IPS-18a (cell line): ENCODE measurements around the gene COL15A1.
"Not testable (repeated sequence)": the region's sequence is repeated elsewhere in the genome, so short reads cannot be mapped to it uniquely, and the experiment has no call there.

Source experiments
- H3K27ac ChIP-seq: one replicate; pipeline ENCODE4 v1.5.1; 2013; ENCODE audit warnings: low read length
- H3K27me3 ChIP-seq: one replicate; pipeline ENCODE4 v1.6.1; 2013; ENCODE audit warnings: mild to moderate bottlenecking, low read length; ENCODE audit not compliant: control insufficient read depth, insufficient read depth
- H3K36me3 ChIP-seq: one replicate; pipeline ENCODE4 v1.6.1; 2013; ENCODE audit warnings: low read depth, low read length; ENCODE audit not compliant: control insufficient read depth
- H3K4me1 ChIP-seq: one replicate; pipeline ENCODE4 v1.6.1; 2013; ENCODE audit warnings: low read depth, low read length; ENCODE audit not compliant: control insufficient read depth
- H3K4me3 ChIP-seq: one replicate; pipeline ENCODE4 v1.5.1; 2013; ENCODE audit warnings: low read length
- H3K9ac ChIP-seq: one replicate; pipeline ENCODE4 v1.6.1; 2013; ENCODE audit warnings: mild to moderate bottlenecking, low read length, moderate library complexity
- H3K9me3 ChIP-seq: one replicate; pipeline ENCODE4 v1.6.1; 2013; ENCODE audit warnings: low read depth, low read length; ENCODE audit not compliant: control insufficient read depth

COL15A1 gene

GRCh38 chr9:99008203-99008602 lies 64.5 kb downstream of the COL15A1 start:
- Histone ChIP-seq H3K9me3 (peaks cover 32% of the 10 kb centered on the region), H3K36me3 (no peaks in the 10 kb centered on the region), H3K9ac (no peak overlapping the region), H3K27me3 (no peaks in the 10 kb centered on the region), H3K4me3 (no peak overlapping the region), H3K27ac (no peak overlapping the region), H3K4me1 (no peaks in the 10 kb centered on the region)

GRCh38 chr9:99010393-99010792 lies 66.7 kb downstream of the COL15A1 start:
- peaks cover 32% of the 10 kb centered on the region for H3K9me3 ChIP-seq
- not testable (repeated sequence) for H3K27me3 ChIP-seq

DNA sequence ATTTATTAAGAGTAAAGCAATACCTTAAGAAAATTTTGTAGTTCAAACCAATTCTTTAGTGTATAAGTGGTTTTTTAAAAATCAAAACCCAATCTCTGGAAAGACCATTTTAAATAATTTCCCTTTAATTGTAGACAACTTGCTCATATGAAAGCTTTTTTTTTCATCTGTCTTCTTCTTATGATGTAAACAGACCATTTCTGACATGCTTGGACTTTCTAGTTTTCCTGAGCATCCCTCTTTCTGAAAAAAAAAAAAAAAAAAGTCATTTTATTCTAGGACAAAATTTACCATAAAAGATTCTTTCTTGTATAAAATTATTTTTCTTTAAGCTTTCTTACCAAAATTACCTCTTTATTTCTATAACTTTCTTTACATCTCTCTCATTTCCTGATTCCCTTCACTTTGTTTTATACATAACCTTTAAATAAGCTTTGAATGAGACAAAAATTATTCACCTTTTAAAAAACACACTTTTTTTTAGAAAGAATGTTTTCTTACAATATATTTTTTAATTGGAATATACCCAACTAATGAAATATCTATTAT lies 67.5 kb downstream of the COL15A1 start:
- Histone ChIP-seq H3K9me3 (peaks cover 32% of the 10 kb centered on the region), H3K36me3 (no peaks in the 10 kb centered on the region), H3K27me3 (no peaks in the 10 kb centered on the region), H3K27ac (no peak overlapping the region), H3K9ac (no peak overlapping the region), H3K4me3 (no peak overlapping the region), H3K4me1 (no peaks in the 10 kb centered on the region)

More at GRCh38 chr9:99010393-99010792, 66.7 kb downstream of the COL15A1 start:
- H3K4me3 ChIP-seq, H3K4me1 ChIP-seq, H3K27ac ChIP-seq, H3K9ac ChIP-seq, H3K36me3 ChIP-seq: not testable (repeated sequence)

- H3K9ac ChIP-seq, result no peak overlapping the region
- H3K36me3 ChIP-seq, result no peaks in the 10 kb centered on the region
- H3K9me3 ChIP-seq, result peaks cover 32% of the 10 kb centered on the region
- H3K4me3 ChIP-seq, result no peak overlapping the region
- no peak overlapping the region for H3K27ac ChIP-seq
- H3K27me3 ChIP-seq, result no peaks in the 10 kb centered on the region
- H3K4me1 ChIP-seq, result no peaks in the 10 kb centered on the region
Observed at GRCh38 chr9:99012957-99013512, 69.3 kb downstream of the COL15A1 start.

DNA sequence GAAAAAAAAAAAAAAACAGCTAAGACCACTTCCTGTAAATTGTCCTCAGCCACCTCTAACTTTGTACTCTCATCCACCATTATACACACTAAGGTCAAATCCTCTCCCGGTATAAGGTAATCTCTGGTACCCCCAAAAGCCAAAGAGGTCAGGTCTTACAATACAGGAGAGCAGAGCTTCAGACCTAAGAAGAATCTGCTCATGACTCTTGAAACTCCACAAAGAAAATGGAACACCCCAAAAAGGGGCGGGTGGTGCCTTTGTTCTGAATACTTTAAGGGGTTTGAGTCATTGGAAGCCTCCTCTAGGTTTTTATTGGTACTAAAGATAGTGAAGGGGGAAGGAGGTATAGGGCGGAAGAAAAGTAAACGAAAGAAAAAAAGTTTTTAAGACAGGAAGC lies 69.8 kb downstream of the COL15A1 start:
- Histone ChIP-seq H3K4me1 (no peaks in the 10 kb centered on the region), H3K9ac (no peak overlapping the region), H3K36me3 (no peaks in the 10 kb centered on the region), H3K27me3 (no peaks in the 10 kb centered on the region), H3K27ac (no peak overlapping the region), H3K9me3 (peaks cover 32% of the 10 kb centered on the region), H3K4me3 (no peak overlapping the region)

DNA sequence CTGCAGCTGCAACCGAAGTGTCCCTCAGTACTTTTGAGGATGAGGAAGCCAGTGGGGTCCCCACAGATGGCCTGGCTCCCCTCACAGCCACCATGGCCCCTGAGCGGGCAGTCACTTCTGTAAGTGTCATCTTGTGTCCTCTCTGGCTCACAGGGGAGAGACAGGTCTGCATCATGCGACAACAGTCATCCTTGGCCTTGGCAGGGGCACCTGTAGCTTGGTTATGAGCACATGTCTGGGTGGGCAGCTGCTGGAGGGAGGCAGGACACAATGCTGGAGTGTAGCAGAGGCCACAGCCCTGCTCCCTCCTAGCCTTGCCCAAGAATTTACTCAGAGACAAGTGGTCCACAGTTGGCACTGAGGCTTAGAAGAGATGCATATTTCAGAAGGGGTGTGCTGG lies 71.7 kb downstream of the COL15A1 start:
- H3K9ac ChIP-seq, result no peak overlapping the region
- no peaks in the 10 kb centered on the region for H3K4me1 ChIP-seq
- H3K27me3 ChIP-seq, result no peaks in the 10 kb centered on the region
- H3K4me3 ChIP-seq, result no peak overlapping the region
- no peak overlapping the region for H3K27ac ChIP-seq
- H3K36me3 ChIP-seq, result no peaks in the 10 kb centered on the region
- peaks cover 18% of the 10 kb centered on the region for H3K9me3 ChIP-seq

GRCh38 chr9:99015890-99016289 lies 72.2 kb downstream of the COL15A1 start:
- Histone ChIP-seq H3K9me3 (peaks cover 14% of the 10 kb centered on the region), H3K27me3 (no peaks in the 10 kb centered on the region), H3K4me3 (no peak overlapping the region), H3K9ac (no peak overlapping the region), H3K36me3 (no peaks in the 10 kb centered on the region), H3K4me1 (no peaks in the 10 kb centered on the region), H3K27ac (no peak overlapping the region)

DNA sequence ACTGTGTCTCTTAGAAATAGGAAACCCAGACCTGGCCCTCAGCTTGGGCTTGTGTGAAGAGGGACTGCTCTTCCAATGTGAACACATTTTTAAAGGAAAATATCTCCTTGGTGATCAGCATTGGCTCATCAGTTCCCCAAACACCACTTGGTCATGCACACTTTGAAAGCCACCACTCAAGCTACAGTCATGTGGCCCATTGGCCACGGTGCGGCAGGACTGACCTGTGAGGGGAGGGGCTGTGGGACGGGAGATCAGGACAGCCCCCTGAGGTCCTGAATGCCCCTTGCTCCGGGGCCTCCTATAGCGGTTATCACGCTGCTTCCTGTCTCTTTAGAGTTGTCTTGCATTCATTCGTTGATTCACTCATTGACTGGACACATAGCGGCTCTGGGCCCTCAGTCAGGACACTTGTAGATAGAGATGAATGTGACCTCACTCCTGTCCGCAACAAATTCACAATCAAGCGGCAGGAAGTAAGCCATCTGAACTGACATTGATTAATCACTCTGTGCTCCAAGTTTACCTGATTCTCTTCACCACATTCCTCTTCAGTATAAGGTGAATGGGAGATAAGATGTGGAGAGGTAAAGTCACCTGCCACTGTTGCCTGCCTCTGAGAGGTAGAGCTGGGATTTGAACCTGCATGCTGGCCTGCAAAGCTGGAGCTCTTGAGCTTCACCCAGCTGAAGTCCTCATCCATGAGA lies 73.1 kb downstream of the COL15A1 start:
- Histone ChIP-seq H3K9me3 (peaks cover 7% of the 10 kb centered on the region), H3K9ac (no peak overlapping the region), H3K4me1 (no peaks in the 10 kb centered on the region), H3K27ac (no peak overlapping the region), H3K36me3 (no peaks in the 10 kb centered on the region), H3K4me3 (no peak overlapping the region), H3K27me3 (no peaks in the 10 kb centered on the region)

GRCh38 chr9:99018653-99019052 lies 74.9 kb downstream of the COL15A1 start:
- no peaks in the 10 kb centered on the region for H3K9me3 ChIP-seq
- H3K4me1 ChIP-seq, result no peaks in the 10 kb centered on the region
- H3K27me3 ChIP-seq, result no peaks in the 10 kb centered on the region
- no peaks in the 10 kb centered on the region for H3K36me3 ChIP-seq
- no peak overlapping the region for H3K9ac ChIP-seq
- no peak overlapping the region for H3K4me3 ChIP-seq
- no peak overlapping the region for H3K27ac ChIP-seq

DNA sequence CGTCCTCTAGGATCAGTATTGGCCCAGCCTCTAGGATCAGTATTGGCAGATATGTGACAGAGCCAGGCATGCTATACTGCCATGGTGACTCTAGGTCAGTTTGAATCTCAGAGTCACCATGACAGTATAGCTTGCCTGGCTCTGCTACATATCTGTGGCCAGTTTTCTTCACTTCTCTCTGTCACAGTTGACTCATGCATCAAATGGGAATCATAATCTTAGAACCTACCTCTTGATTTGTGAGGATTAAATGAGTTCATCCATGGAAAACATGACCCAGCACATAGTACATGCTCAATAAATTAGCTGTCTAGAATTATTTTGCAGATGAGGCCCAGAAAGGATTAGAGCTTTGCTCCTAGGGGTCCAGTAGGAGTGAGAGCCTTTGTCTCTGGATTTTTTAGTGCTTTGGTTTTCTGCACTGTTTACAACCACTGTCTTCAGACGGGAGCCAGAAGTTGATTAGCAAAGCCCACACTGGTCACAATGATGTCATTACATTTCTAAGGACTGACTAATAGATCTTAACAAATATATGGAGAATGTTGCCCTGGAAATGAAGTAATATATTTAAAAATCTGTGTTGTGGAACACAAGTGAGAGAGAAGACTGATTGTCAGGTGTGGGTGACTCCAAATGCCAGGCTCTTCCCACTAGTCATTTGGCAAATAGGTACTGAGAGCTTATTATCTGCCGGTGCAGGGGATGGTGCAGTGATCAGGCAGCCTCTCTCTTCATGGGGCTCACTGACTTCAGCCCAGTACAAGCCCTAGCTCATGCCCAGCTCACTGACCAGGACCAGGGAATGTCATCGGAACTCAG lies 76.0 kb downstream of the COL15A1 start:
- no peak overlapping the region for H3K27ac ChIP-seq

GRCh38 chr9:99020786-99021436 lies 77.2 kb downstream of the COL15A1 start:
- no peak overlapping the region for H3K9ac ChIP-seq
- no peak overlapping the region for H3K27ac ChIP-seq

More for the DNA sequence above, 76.0 kb downstream of the COL15A1 start:
- H3K4me3 ChIP-seq, result no peak overlapping the region
- no peak overlapping the region for H3K9ac ChIP-seq
- H3K27me3 ChIP-seq, result no peaks in the 10 kb centered on the region
- no peaks in the 10 kb centered on the region for H3K36me3 ChIP-seq
- H3K9me3 ChIP-seq, result no peaks in the 10 kb centered on the region
- no peaks in the 10 kb centered on the region for H3K4me1 ChIP-seq

More at GRCh38 chr9:99020786-99021436, 77.2 kb downstream of the COL15A1 start:
- H3K4me3 ChIP-seq, result no peak overlapping the region
- no peaks in the 10 kb centered on the region for H3K4me1 ChIP-seq
- H3K27me3 ChIP-seq, result no peaks in the 10 kb centered on the region
- H3K36me3 ChIP-seq, result no peaks in the 10 kb centered on the region
- no peaks in the 10 kb centered on the region for H3K9me3 ChIP-seq
